GM19468 (cell line): Measurements from ENCODE around the gene MAP3K5.
"Not testable (repeated sequence)": the region's sequence is repeated elsewhere in the genome, so short reads cannot be mapped to it uniquely, and the experiment has no call there.

Experiments used
- ATAC-seq: cut with Tn5 transposase; IDR thresholded peaks from one replicate; pipeline ENCODE4 v1.9.1; 2021; ENCODE audit warnings: mild to moderate bottlenecking, moderate library complexity, moderate number of reproducible peaks; ENCODE audit not compliant: unreplicated experiment; ENCODE audit errors: extremely low read depth

Gene MAP3K5, protein sequence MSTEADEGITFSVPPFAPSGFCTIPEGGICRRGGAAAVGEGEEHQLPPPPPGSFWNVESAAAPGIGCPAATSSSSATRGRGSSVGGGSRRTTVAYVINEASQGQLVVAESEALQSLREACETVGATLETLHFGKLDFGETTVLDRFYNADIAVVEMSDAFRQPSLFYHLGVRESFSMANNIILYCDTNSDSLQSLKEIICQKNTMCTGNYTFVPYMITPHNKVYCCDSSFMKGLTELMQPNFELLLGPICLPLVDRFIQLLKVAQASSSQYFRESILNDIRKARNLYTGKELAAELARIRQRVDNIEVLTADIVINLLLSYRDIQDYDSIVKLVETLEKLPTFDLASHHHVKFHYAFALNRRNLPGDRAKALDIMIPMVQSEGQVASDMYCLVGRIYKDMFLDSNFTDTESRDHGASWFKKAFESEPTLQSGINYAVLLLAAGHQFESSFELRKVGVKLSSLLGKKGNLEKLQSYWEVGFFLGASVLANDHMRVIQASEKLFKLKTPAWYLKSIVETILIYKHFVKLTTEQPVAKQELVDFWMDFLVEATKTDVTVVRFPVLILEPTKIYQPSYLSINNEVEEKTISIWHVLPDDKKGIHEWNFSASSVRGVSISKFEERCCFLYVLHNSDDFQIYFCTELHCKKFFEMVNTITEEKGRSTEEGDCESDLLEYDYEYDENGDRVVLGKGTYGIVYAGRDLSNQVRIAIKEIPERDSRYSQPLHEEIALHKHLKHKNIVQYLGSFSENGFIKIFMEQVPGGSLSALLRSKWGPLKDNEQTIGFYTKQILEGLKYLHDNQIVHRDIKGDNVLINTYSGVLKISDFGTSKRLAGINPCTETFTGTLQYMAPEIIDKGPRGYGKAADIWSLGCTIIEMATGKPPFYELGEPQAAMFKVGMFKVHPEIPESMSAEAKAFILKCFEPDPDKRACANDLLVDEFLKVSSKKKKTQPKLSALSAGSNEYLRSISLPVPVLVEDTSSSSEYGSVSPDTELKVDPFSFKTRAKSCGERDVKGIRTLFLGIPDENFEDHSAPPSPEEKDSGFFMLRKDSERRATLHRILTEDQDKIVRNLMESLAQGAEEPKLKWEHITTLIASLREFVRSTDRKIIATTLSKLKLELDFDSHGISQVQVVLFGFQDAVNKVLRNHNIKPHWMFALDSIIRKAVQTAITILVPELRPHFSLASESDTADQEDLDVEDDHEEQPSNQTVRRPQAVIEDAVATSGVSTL (N-terminal part only)

DNA sequence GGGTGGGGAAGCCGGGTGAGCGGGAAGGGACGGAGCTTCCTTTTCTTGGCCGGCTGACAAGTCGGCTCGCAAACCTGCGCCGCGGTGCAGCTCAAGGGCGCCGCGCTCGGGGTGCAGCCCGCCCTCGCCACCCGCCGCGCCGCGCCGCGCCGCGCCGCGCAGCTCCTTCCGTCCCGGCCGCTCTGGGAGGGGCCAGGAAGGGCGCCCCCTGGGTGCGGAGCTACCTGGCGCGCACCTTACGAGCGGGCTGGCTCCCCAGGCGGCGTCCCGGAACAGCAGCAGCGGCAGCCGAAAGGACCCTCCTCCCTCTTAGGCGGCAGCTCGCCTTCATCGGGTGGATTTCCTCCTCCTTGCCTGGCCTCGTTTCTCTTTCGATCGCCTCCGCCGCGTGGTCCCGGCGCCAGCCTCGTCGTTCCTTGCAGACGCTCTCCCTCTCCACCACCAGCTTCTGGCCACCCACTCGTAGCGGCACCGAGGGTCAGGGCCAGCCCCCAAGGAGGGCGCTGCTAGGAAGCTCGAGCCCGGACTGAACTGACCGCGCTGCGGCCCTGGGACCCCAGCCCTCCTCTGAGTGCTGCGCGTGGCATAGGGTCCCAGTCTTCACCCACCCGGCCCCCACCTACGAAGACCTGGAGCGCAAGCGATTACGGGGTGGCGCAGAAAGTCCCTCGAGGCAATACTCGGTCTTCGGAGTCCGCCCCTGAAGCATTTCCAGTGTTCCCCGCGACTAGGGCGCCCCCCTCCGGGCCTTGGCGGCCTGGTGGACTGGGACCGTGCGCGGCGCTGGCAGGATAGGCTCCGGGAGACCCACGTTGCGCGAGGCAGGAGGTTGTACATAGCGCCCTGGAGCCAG, at the start of gene MAP3K5:
MAP3K5 (minus strand) TSS at position 68 of the 853 bp plus-strand sequence. CDS start 320 bp downstream, outside the sequence.
- ATAC-seq: peak; percentile 74

DNA sequence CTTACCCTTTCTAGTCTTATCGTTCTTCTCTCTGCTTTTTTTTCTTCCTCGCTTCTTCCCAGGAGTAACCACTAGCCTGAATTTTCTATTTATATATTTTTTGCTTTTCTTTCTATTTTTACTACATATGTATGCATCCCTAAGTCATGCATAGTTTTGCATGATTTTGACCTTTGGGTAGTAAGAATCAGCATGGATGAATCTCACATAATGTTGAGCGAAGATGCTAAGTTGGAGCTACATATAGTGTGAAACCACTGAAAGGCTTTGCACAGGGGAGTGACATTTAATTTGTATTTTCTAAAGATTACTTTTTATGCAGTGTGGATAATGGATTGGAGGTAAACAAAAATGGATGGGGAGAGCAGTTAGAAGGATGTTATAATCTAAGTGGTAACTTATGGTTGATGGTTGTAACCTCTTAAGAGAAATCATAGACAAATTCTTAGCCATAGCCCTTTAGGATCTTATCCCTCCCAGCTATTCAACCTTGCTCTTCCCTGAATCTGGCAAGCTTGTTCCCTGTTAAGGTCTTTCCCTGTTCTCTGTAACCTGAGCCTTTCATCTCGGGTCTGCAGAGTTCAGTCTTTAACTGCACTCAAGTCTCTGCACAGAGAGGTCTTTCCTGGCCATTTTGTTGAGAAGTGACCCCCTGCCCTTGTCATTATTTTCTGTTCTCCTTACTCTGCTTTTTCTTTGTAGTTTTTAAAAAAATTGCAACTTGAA, 48.2 kb upstream of the MAP3K5 start:
- ATAC-seq: no peak

DNA sequence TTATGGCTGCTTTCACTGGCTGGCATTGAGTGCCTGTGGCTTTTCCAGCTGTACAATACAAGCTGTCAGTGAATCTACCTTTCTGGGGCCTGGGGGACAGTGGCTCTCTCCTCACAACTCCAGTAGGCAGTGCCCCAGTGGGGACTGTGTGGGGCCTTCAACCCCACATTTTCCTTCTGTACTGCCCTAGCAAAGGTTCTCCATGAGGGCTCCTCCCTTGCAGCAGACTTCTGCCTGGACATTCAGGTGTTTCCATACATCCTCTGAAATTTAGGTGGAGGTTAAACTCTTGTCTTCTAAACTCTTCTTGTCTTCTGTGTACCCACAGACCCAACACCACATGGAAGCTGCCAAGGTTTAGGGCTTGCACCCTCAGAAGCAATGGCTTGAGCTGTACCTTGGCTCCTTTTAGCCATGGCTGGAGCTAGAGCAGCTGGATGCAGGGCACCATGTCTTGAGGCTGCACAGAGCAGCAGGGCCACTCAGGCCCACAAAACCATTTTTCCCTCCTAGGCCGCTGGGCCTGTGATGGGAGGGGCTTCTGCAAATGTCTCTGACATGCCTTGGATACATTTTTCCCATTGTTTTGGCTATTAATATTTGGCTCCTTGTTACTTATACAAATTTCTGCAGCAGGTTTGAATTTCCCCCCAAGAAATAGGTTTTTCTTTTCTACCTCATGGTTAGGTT, 39.7 kb upstream of the MAP3K5 start:
- ATAC-seq: no peak

DNA sequence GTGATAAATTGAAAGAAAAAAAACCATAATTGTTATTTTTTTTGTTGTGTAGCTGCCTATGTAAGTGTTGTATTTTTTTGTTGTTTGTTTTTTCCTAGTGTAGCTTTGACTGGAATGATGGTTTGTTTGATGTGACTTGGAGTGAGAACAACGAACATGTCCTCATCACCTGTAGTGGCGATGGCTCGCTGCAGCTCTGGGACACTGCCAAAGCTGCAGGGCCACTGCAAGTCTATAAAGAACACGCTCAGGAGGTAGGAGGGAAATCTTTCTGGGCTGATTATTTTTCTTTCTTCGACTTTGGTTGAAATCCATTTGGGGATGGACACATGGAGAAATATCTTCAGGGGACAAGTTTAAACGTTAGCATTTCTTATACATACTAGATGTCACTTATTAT, 33.9 kb upstream of the MAP3K5 start:
- no peak for ATAC-seq

DNA sequence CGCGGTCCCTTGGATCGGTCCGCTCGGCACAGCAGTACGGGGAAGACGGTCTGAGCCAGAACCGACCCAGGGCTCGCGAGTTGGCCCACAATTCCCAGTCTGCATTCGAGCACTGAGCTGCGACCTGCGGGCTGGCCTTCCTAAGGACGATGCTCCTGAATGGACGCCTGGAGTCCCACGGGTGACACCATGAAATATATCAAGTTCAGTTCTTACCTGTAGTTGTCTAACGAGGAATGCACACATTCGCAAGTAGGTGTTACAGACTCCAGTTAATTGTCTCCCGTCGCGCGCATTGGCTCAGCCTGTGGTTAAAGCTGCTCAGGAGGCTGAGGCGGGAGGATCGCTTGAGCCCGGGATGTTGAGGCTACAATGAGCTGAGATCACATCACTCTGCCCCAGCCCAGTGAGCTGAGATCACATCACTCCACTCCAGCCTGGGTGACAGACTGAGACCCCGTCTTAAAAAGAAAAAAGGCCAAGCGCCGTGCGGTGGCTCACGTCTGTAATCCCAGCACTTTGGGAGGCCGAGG, 30.9 kb upstream of the MAP3K5 start:
- ATAC-seq: no peak

DNA sequence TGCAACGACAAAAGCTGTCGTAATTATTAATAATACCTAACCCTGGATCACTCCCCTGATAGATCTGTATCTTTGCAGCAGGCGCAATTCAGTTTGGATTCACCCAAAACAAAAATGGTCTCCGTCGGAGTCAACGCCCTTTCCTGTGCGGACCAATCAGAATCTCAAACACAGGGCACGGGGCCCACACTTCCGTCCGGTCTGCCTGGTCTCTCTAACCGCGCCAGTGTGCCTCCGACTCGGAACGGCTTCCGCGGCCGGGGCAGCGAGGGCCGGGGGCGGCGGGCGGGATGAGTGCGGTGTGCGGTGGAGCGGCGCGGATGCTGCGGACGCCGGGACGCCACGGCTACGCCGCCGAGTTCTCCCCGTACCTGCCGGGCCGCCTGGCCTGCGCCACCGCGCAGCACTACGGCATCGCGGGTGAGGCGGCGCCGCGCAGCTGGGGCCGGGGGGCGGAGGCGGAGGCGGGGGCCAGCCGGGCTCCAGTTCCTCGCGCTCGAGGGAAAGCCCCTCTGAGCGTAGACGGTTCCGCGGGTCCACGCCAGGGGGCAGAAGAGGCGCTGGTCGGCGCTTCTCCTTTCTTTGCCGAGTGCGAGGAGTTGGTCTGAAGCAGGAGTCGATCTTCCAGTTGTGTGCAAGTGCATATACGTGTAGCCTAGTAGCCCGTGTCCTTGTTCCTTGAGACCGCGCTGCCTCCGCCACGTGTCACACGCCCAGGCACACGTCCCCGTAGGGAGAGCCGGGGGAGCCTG, 30.3 kb upstream of the MAP3K5 start, which contains the start of gene PEX7:
PEX7 (plus strand) TSS at position 217 of the 752 bp plus-strand sequence; CDS start at position 291, 74 bp downstream.
- peak; percentile 94 for ATAC-seq

DNA sequence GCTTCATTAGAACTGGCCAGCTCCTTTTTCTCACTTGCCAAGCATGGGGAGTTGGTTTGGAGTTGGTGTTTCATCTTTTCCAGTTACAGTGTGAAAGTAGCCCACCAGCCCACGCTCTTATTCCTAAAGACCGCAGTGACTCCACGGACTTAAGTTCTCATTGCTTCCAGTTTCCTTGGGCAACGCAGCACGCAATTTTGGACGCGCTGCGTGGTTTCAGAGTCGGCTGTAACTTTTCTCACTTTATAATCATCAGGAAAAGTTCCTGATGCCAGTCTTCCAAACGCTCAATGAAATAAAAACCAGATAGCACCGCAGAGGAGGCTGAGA, 29.7 kb upstream of the MAP3K5 start:
- ATAC-seq: no peak

DNA sequence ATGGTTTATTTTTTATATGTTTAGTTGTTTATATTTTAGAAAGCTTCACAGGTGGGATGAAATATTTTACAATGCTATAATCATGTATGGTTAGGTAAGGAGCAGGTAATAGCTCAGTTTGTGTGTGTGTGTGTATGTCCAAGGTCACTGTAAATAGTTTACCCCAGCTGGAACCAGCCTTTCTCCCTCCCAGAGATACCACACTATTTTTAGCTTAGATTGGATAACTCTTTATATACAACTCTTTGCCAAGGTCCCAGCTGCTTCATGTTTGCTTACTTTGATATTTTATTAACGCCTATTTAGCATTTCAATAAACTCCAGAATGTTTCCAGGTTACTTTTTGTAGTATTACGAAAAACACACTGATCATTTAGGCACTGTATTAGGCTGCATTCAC, 28.3 kb upstream of the MAP3K5 start:
- ATAC-seq: no peak

DNA sequence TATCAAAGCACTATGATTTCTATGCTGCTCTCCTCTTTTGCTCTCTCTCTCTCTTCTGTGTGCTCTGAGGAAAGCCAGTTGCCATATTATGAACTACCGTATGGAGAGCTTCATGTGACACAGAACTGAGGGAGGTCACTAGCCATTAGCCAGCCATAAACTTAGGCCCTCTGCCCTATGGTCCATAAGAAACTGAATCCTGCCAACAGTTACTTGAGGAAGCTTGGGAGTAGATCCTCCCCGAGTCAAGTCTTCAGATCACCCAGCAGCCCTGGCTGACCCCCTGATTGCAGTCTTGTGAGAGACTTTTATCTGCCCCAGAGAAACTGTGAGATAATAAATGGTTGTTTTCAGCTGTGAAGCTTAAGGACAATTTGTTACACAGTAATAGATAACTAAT, 24.4 kb upstream of the MAP3K5 start:
- no peak for ATAC-seq

DNA sequence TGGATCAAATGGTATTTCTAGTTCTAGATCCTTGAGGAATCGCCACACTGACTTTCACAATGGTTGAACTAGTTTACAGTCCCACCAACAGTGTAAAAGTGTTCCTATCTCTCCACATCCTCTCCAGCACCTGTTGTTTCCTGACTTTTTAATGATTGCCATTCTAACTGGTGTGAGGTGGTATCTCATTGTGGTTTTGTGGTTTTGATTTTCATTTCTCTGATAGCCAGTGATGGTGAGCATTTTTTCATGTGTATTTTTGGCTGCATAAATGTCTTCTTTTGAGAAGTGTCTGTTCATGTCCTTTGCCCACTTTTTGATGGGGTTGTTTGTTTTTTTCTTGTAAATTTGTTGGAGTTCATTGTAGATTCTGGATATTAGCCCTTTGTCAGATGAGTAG, 23.3 kb upstream of the MAP3K5 start:
- ATAC-seq: not testable (repeated sequence)

DNA sequence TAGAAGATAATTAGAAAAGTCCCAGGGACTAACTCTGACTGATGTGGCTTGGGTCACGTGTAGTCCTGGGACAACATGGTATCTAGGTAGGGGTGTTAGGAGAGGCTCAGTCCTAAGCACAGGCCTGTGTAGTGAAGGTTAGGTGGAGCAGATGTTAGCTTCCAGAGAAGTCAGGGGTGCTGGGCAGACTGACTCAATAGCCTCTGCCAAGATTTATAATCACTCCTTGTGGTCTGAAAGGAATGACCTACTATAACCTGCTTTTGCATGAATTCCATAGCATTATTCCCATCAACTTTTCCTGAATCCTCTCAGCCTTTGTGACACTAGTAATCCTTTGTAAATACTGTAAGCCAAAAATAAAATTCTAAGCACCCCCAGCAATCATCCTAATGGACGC, 19.9 kb upstream of the MAP3K5 start:
- ATAC-seq: no peak

DNA sequence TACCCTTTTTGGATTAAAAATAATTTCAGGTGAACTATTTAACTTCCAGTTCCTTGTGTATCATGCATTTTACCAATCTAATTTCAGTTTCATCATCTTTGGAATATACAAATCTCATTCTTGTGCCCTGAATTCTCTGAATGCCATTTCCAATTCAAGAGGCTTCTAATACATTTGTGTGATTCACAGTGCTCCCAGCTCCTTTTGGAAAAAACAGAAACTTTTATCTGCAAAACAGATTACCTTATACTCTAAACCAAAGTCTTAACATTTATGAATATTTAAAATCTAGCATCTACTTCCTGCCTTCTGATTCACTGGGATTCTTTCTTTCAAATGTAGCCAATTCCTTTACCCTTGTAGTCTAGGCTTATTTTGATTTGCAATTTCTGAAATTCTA, 19.0 kb upstream of the MAP3K5 start:
- no peak for ATAC-seq

DNA sequence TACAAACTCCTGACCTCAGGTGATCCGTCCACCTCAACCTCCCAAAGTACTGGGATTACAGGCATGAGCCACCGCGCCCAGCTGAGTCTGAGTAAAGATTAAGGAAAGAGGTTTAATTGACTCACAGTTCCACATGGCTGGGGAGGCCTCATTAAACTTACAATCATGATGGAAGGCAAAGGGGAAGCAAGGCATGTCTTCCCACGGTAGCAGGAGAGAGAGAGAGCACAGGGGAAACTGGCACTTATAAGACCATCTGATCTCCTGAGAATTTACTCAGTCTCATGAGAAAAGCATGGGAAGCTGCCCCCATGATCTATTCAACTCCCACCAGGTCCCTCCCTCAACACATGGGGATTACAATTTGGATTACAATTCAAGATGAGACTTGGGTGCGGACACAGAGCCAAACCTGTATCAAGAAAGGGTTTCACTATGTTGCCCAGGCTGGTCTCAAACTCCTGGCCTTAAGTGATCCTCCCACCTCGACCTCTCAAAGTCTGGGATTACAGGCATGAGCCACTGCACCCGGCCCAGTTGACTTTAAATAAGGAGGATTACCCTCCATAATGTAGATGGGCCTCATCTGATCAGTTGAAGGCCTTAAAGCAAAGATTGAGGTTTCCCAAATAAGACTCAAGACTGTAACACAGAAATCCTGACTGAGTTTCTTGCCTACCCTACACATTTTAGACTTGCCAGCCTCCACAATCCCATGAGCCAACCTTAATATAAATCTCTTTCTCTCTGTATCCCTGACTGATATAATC, 17.0 kb upstream of the MAP3K5 start:
- ATAC-seq: no peak

DNA sequence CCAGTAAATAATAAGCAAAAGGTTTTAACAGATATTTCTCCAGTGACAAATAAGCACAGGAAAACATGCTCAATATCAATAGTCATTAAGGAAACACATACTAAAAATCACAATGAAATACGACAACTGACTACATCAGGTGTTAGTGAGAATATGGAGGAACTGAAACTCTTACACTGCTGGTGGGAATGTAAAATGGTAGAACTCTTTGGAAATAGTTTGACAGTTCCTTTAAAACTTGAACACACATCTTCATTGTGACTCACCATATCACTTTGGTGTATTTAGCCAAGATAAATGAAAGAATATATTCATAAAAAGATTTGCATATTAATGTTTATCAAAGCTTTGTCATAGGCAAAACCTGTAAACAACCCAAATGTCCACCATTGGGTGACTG, 11.3 kb upstream of the MAP3K5 start:
- no peak for ATAC-seq

DNA sequence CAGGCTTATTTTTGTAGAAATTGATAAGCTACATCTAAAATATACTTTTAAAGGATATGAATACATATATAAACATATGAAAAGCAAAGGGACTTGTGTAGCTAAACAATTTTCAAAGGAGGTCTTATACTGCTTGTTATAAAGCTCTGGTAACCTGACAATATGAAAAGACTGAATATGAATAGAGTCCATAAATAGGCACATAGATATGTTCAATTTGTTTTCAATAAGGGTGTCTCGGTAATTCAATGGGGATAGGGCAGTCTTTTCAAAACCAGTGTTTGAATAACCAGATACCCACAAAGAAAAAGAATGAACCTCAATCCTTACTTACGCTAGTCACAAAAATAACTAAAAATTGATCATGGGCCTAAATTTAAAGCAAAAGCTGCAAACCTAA, 9.3 kb upstream of the MAP3K5 start:
- no peak for ATAC-seq

DNA sequence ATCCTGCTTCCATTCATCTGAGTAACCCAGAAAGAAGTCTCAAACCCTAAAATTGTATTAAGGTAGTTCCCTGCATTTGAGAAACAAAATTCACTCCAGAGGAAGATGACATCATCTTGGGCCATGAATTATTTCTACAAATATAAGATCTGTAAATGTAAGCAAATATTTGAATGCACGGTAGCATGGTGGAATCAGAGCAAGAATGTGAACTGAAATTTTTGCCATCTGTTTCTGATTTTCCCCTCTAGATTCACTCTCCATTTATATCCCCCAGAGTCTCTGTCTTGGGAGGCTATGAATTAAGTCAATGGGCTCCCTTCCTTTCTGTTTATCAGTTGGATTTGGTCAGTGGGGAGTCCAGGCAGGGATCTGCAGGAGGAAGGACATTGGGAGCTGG, 5.8 kb upstream of the MAP3K5 start:
- ATAC-seq: no peak

DNA sequence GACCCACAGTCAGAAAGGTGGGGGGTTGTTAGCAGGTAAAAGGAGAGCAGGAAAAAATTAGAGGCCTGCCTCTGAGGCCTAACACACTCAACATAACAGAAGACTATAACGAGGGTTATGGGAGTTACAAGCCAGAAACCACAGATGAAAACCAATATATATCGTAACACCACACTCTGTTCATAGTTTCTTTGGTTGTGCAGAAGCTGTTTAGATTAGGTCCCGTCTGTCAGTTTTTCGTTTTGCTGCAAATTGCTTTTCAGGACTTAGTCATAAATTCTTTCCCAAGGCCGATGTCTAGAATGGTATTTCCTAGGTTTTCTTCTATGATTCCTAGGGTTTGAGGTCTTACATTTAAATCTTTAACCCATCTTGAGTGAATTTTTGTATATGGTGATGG, 3.7 kb upstream of the MAP3K5 start:
- no peak for ATAC-seq
